Skeletal muscle satellite cell (primary cell): Measurements from ENCODE around the gene CDR2L.
"Not testable (repeated sequence)": the region's sequence is repeated elsewhere in the genome, so short reads cannot be mapped to it uniquely, and the experiment has no call there.

Experiments used
- H3K27me3 ChIP-seq: 2 replicates; pipeline ENCODE4 v1.7.0; 2013; ENCODE audit warnings: low read length; ENCODE audit not compliant: control insufficient read depth, insufficient read depth
- H3K36me3 ChIP-seq: 2 replicates; pipeline ENCODE4 v1.7.0; 2013; ENCODE audit warnings: mild to moderate bottlenecking, control low read depth, low read length; ENCODE audit not compliant: insufficient read depth
- H3K4me1 ChIP-seq: 2 replicates; pipeline ENCODE4 v1.7.0; 2013; ENCODE audit warnings: low read length; ENCODE audit not compliant: control insufficient read depth, insufficient read depth
- H3K4me2 ChIP-seq: 2 replicates; pipeline ENCODE4 v1.7.0; 2013; ENCODE audit warnings: mild to moderate bottlenecking, low read length
- H3K4me3 ChIP-seq: 2 replicates; pipeline ENCODE4 v1.7.0; 2013; ENCODE audit warnings: low read length
- H3K9ac ChIP-seq: 2 replicates; pipeline ENCODE4 v1.7.0; 2013; ENCODE audit warnings: mild to moderate bottlenecking, low read depth, low read length, moderate library complexity
- H3K9me3 ChIP-seq: replicated peaks from 2 replicates; pipeline ENCODE4 v1.7.0; 2013; ENCODE audit warnings: mild to moderate bottlenecking, control low read depth, low read length

The CDR2L gene

DNA sequence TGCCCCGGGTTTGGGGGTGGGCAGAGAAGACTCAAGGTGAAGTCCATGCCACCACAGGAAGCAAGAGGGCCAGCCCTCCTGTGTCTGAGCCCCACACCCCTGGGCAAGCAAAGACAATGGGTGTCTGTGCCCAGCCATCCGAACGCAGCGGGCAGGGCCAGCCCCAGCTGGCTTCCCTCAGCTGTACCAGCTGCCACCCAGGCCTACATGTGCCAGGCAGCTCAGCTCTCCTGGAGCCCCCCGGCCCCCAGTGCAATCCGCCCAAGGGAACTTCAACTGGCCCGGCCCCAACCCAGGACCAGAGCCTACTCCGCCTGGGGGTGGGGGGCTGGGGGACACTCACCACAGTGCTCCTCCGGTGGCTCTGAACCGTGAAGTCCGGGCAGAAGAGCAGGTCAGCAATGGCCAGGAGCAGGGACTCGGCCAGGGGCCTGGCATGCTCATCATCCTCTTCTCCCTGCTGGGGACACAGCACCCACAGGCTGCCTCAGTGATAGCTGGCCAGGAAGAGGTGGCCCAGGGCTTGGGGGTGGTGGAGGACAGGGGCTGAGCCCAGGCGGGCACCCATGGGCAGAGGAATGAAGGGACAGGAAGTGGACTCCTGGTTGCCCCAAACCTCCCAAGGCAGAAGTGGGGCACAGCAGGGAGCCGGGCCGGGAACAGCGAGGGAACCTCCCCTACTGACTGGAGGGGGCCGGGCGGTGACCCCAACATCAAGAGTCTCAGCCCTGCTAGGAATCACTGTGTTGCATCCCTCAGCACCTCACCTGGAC is 24.6 kb upstream of the CDR2L start:
- H3K4me2 ChIP-seq, result no peak overlapping the region
- no peaks in the 10 kb centered on the region for H3K4me1 ChIP-seq
- no peaks in the 10 kb centered on the region for H3K36me3 ChIP-seq
- H3K9me3 ChIP-seq, result no peaks in the 10 kb centered on the region
- H3K27me3 ChIP-seq, result peaks cover 20% of the 10 kb centered on the region
- H3K4me3 ChIP-seq, result no peak overlapping the region
- no peak overlapping the region for H3K9ac ChIP-seq

DNA sequence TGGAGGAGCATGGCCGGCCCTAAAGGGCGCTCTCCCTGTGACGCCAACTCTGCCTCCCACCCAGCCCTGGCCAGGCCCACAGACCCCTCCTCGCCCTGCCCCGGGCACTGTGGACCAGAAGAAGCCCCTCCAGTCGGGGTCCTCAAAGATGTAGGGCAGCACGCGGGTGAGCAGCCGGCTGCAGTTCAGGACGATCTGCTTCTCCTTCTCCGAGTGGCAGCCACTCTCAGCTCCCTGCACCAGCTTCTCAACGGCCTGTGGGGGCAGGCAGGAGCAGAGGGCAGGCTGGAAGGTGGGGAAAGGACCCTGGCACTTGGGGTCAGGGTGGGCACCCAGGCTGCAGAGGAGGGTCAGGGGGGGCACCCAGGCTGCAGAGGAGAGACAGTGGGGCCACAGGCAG is 23.8 kb upstream of the CDR2L start:
- no peak overlapping the region for H3K9ac ChIP-seq
- peaks cover 20% of the 10 kb centered on the region for H3K27me3 ChIP-seq
- no peak overlapping the region for H3K4me3 ChIP-seq

DNA sequence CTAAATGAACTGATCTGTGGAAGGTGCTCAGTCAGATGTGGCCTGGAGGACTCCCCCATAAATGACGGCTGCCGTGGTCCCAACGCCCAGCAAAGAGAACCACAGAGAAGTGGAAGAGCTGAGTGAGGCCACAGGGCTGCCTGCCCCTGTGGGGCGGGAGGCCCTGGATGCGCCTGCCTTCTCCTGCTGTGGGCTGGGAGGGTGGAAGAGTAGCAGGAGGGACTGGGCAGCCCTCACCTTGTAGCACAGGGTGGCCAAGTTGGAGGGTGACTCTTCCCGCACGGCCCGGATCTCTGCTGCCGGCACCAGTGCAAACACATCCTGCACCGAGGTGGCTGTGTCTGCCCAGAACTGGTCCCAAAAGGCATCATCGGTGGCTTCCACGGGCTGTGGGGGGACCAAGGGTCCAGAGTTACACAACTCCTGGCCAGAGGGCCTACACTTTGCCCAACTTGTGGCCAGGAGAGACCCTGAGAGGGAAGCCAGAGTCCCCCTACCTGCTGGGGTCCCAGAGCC is 23.1 kb upstream of the CDR2L start:
- peaks cover 20% of the 10 kb centered on the region for H3K27me3 ChIP-seq
- H3K9ac ChIP-seq, result no peak overlapping the region

More for the DNA sequence above, 23.8 kb upstream of the CDR2L start:
- no peaks in the 10 kb centered on the region for H3K9me3 ChIP-seq
- H3K4me1 ChIP-seq, result no peaks in the 10 kb centered on the region
- H3K36me3 ChIP-seq, result no peaks in the 10 kb centered on the region
- H3K4me2 ChIP-seq, result no peak overlapping the region

DNA sequence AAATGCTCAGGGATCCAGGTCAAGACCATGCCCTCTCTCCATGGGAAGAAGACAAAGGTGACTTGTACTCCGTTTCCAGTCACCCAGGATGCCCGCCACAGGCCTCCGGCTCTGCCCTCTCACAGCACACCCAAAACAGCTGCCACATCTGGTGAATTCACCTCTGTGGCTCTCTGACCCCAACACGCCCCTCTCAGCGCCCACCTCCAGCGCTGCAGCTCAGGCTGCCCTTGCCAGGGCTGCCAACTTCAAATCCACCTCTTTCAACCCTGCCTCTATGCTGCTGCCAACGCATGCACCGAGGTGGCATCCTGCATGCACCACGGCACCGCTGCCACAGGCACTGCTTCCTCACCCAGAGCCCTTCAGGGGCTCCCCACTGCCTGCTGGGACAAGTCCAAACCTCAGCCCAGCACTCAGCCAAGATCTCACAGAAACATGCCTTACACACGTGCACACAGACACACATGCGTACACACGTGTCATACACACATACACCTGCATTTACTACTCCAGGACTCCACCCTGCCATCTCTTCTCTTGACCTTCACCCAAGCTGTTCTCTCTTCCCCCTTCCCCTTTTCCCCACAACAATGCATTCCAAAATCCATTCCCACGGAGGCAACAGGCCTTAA is 22.3 kb upstream of the CDR2L start:
- H3K27me3 ChIP-seq, result peaks cover 12% of the 10 kb centered on the region
- H3K4me1 ChIP-seq, result no peaks in the 10 kb centered on the region
- no peak overlapping the region for H3K9ac ChIP-seq
- no peaks in the 10 kb centered on the region for H3K36me3 ChIP-seq
- no peak overlapping the region for H3K4me3 ChIP-seq
- no peaks in the 10 kb centered on the region for H3K9me3 ChIP-seq
- H3K4me2 ChIP-seq, result no peak overlapping the region

More for the DNA sequence above, 23.1 kb upstream of the CDR2L start:
- H3K9me3 ChIP-seq, result no peaks in the 10 kb centered on the region
- no peaks in the 10 kb centered on the region for H3K36me3 ChIP-seq
- H3K4me1 ChIP-seq, result no peaks in the 10 kb centered on the region
- no peak overlapping the region for H3K4me2 ChIP-seq
- H3K4me3 ChIP-seq, result no peak overlapping the region

DNA sequence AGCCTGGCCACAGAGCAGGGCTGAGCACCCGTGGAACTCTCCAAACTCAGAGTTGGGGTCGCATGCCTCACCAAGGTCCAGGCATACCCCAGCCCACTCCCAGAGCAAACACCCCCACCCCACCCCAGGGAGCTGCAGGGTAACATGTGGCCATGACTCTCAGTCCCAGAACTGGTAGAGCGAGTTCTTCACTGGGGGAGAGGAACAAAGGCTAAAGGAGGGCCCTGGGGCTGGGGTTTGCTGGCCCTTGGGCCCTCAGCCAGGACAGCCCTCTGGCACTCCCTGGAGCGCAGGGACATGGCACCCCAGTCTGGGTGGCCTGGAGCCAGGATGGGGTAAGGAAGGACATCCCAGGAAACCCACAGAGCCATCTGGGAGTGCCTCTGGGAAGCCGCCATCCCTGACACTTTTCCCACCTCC is 19.1 kb upstream of the CDR2L start:
- Histone ChIP-seq H3K36me3 (no peaks in the 10 kb centered on the region), H3K9me3 (no peaks in the 10 kb centered on the region), H3K9ac (no peak overlapping the region), H3K4me3 (no peak overlapping the region), H3K4me1 (peaks cover 7% of the 10 kb centered on the region), H3K4me2 (no peak overlapping the region), H3K27me3 (peaks cover 31% of the 10 kb centered on the region)

DNA sequence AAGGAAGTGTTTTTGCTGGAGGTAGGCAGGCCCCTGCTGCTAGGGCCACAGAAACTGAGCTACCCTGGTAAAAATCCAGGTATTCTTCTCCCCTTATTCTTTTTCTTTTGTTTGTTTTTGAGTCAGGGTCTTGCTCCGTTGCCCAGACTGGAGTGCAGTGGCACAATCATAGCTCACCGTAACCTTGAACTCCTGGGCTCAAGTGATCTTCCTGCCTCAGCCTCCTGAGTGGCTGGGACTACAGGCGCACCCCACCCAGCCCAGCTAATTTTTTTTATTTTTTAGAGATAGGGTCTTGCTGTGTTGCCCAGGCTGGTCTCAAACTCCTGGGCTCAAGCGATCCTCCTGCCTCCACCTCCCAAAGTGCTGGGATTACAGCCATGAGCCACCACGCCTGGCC is 17.9 kb upstream of the CDR2L start:
- not testable (repeated sequence) for H3K9ac ChIP-seq, H3K4me3 ChIP-seq, H3K36me3 ChIP-seq, H3K4me1 ChIP-seq, H3K4me2 ChIP-seq, H3K9me3 ChIP-seq
- H3K27me3 ChIP-seq, result peaks cover 35% of the 10 kb centered on the region

DNA sequence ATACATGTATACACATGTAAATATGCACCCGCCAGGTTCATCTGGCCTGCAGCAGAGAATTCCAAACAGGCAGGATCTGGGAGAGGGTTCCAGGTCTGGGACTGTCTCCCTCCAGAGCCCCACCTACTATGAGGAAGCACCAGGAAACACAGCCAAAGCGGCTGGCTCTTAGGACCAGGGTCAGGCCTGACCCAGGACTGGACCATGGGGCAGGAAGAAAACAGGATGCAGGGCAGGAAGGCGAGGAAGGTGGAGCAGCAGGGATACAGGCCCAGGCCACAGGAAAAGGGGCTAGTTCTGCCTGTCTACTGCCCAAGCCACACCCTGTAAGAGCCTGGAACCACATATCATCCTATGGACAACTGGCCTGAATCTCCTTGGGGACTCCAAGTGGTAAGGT is 17.0 kb upstream of the CDR2L start:
- H3K4me2 ChIP-seq, result no peak overlapping the region
- H3K9me3 ChIP-seq, result no peaks in the 10 kb centered on the region
- no peak overlapping the region for H3K4me3 ChIP-seq
- no peaks in the 10 kb centered on the region for H3K36me3 ChIP-seq
- H3K27me3 ChIP-seq, result peaks cover 31% of the 10 kb centered on the region
- H3K9ac ChIP-seq, result no peak overlapping the region
- peaks cover 7% of the 10 kb centered on the region for H3K4me1 ChIP-seq

DNA sequence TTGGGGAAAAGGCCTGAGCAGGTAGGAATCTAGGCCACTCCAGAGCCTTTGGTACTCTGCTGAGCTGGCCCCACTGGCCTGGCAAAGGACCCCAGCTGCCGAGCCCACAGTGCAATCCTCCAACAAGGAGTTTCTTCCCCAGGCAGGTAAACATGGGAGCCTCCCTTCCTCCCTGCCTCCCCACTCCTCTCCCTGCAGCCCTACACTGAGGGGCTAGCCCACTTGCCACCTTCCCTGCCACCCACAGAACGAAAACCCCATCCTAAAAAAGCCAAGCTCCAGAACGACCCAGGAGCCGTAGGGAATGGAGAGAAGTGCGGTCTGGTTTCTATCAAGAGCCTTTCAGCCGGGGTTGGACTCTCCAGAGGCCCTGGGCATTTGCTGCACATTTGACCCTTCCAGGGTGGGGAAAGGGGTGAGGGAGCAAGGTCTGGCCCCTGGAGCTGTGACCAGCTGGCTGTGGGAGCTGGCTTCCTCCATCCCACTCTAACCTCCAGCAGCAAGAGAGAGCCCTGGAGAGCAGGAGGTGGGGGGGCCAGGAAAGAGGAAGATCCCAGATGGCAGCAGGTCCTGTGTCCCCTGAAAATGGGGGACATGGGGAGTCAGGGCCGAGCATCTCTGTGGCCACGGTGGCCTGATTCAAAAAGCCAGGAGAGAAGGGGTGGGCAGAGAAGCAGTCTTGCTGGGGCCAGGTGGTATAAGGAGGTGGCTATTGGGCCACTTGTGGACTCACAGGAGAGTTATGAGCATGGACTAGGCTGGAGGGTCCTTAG is 16.2 kb upstream of the CDR2L start:
- Histone ChIP-seq H3K36me3 (no peaks in the 10 kb centered on the region), H3K4me1 (peaks cover 7% of the 10 kb centered on the region), H3K27me3 (peaks cover 34% of the 10 kb centered on the region), H3K9me3 (no peaks in the 10 kb centered on the region), H3K4me2 (peak overlapping the region; percentile 80), H3K4me3 (no peak overlapping the region), H3K9ac (no peak overlapping the region)

DNA sequence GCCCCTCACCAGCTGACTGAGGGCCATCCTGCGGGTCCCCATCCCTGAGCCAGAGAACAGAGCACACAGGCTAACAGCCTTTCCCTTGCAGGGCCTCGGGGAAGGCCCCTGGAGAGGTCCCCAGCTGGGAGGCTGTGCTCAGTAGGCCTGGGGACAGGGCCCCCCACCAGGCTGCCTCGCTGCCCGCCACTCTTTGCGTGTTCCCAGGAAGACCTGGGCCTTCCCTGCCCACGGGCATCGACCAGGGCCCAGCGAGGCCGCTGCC is 15.7 kb upstream of the CDR2L start:
- Histone ChIP-seq H3K9ac (no peak overlapping the region), H3K9me3 (no peaks in the 10 kb centered on the region), H3K4me1 (peaks cover 7% of the 10 kb centered on the region), H3K4me2 (peak overlapping the region; percentile 80), H3K36me3 (no peaks in the 10 kb centered on the region), H3K4me3 (peak overlapping the region; percentile 65), H3K27me3 (peaks cover 34% of the 10 kb centered on the region)

DNA sequence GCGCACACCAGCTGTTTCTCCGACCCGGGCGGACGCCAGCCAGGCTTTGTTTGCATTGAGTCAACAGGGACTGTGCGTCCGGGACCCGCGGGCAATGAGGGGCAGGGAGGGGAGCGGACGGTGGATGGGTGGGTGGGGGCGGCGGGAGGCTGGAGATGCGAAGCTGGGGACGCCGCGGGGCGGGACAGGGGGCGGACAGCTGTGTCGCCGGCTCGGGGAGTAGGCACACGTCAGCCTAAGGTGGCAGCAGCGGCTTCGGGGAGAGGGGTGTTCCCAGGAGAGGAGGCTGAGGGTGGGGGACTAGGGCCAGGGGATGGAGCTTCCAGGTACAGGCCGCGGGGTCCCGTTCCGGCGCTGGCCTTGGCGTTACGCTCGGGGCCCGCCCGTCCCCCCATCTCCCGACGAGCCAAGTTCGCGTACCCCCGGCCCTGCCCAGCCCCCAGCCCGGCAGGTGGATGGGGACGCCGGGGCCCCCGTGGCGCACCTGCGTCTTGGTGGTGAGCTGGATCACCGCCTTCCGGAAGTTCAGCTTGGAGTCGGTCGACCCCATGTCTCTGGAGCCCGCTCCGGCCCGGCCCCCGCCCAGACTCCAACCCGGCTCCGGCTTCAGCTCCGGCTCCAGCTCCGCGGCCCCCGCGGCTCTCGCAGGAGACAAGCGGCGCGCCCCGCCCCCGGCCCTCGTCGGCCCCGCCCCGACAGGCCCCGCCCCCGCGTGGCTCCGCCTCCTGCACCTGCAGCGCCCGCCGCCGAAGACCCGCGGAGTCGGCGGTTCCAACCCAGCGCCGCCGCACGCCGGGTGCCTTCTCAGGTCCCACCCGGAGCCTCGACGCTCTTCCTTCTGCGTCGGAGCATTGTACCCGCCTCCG is 15.1 kb upstream of the CDR2L start, which contains the start of gene HID1:
HID1 (minus strand) TSS at position 653 of the 866 bp plus-strand sequence; CDS start at position 550, 103 bp downstream.
- Histone ChIP-seq H3K4me1 (peaks cover 7% of the 10 kb centered on the region), H3K9ac (no peak within 1 kb of the TSS)

DNA sequence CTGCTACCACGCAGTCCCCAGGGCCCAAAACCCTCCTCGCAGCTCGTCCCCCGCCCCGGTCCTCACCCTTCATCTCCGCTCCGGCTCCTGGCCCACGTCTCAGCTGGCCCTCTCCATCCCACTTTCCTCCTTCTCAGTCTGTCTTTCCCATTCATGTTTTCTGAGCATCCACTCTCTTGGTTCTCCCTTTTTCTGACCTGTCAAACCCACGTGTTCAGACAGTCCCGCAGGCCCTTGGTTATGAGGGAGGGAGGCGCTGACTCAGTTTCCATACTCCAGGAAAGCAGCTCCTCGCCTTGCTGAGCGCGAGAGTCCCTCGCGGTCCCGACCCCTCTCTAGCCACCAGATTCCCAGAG is 14.5 kb upstream of the CDR2L start:
- H3K4me3 ChIP-seq, result peak overlapping the region; percentile 28
- H3K4me2 ChIP-seq, result peak overlapping the region; percentile 80
- H3K4me1 ChIP-seq, result peaks cover 7% of the 10 kb centered on the region
- H3K36me3 ChIP-seq, result no peaks in the 10 kb centered on the region
- no peaks in the 10 kb centered on the region for H3K9me3 ChIP-seq
- no peak overlapping the region for H3K9ac ChIP-seq
- peaks cover 34% of the 10 kb centered on the region for H3K27me3 ChIP-seq

More for the DNA sequence above, 15.1 kb upstream of the CDR2L start, which contains the start of gene HID1:
- peak within 1 kb of the TSS; percentile 80 for H3K4me2 ChIP-seq
- H3K27me3 ChIP-seq, result peaks cover 34% of the 10 kb centered on the region
- H3K4me3 ChIP-seq, result peak within 1 kb of the TSS; percentile 65
- no peaks in the 10 kb centered on the region for H3K36me3 ChIP-seq
- H3K9me3 ChIP-seq, result no peaks in the 10 kb centered on the region
